Peyer's patch (tissue), 4 donors: Measurements from ENCODE around the gene CPO.

Experiments
- CTCF ChIP-seq, 6 experiments: fragments of 450-650 bp in 4 of 6; fragments of 200-600 bp in 2 of 6; sonication (generic) in 1 of 6; IDR thresholded peaks; one replicate each; pipeline ENCODE4 v1.5.1; 2017 to 2019; ENCODE audit warnings: antibody characterized with exemption in 6 of 6, mild to moderate bottlenecking in 3 of 6, moderate library complexity in 1 of 6
- POLR2A ChIP-seq, 2 donors: fragments of 450-650 bp; IDR thresholded peaks; one replicate each; pipeline ENCODE4 v1.5.1; 2017; ENCODE audit warnings: antibody characterized with exemption in 2 of 2, mild to moderate bottlenecking in 2 of 2, moderate library complexity in 2 of 2

- TF ChIP-seq CTCF (IDR thresholded peaks at IDR 0.05) (no peak), POLR2A (IDR thresholded peaks at IDR 0.05) (no peak)
Measured at GRCh38 chr2:206993396-206993911, 54.1 kb downstream of the CPO start.
